ENCODE data around the gene PLSCR2. TPM values are rescaled to one million over a fixed set of nuclear protein-coding genes. Genes with fewer than 3 reads are reported as not detected.

The PLSCR2 gene
- total and polyA plus RNA-seq, 10 of the 15 experiments (the other 5 are each of a cell fraction or from before 2014, with no cell fraction given), result not detected

GRCh38 chr3:146503461-146504202 is 34.3 kb upstream of the PLSCR2 start (continued):
- TF ChIP-seq PKNOX1 (IDR thresholded peaks at IDR 0.05) (no peak), ZBTB33 (IDR thresholded peaks at IDR 0.05) (no peak), POU2F2 (IDR thresholded peaks at IDR 0.05; ENCODE audit: borderline replicate concordance, low read depth, low read length) (peak; percentile 42; the same call in 1 of the 3 replicates), FOXK2 (IDR thresholded peaks at IDR 0.05) (no peak), IRF4 (IDR thresholded peaks at IDR 0.05; ENCODE audit: low read depth, low read length) (peak; percentile 86), EZH2 (IDR thresholded peaks at IDR 0.05; ENCODE audit: borderline replicate concordance, control insufficient read depth, low read depth, low read length) (no peak), PRDM15 (CRISPR knock-in tag; IDR thresholded peaks at IDR 0.05) (no peak), MEF2A (IDR thresholded peaks at IDR 0.05; ENCODE audit: insufficient read depth, low read depth, low read length) (no peak), SMARCA5 (IDR thresholded peaks at IDR 0.05) (no peak), RAD21 (IDR thresholded peaks at IDR 0.05; ENCODE audit: insufficient read depth, low read depth, low read length) (0 out of 2 replicates have a peak, but pooled peaks have one; percentile 8), RCOR1 (conservative IDR thresholded peaks at IDR 0.05; ENCODE audit: low read depth, low read length) (no peak), NFYB (IDR thresholded peaks at IDR 0.05; ENCODE audit: insufficient read depth, low read depth, low read length) (no peak), ZNF217 (IDR thresholded peaks at IDR 0.05) (0 out of 2 replicates have a peak, but pooled peaks have one; percentile 26), JUND (IDR thresholded peaks at IDR 0.05; ENCODE audit: low read depth, low read length) (peak; percentile 79; the same call in 1 of the 2 replicates), SMC3 (IDR thresholded peaks at IDR 0.05; ENCODE audit: borderline replicate concordance, low read length) (no peak)
- TF ChIP-seq, protein P1, sequence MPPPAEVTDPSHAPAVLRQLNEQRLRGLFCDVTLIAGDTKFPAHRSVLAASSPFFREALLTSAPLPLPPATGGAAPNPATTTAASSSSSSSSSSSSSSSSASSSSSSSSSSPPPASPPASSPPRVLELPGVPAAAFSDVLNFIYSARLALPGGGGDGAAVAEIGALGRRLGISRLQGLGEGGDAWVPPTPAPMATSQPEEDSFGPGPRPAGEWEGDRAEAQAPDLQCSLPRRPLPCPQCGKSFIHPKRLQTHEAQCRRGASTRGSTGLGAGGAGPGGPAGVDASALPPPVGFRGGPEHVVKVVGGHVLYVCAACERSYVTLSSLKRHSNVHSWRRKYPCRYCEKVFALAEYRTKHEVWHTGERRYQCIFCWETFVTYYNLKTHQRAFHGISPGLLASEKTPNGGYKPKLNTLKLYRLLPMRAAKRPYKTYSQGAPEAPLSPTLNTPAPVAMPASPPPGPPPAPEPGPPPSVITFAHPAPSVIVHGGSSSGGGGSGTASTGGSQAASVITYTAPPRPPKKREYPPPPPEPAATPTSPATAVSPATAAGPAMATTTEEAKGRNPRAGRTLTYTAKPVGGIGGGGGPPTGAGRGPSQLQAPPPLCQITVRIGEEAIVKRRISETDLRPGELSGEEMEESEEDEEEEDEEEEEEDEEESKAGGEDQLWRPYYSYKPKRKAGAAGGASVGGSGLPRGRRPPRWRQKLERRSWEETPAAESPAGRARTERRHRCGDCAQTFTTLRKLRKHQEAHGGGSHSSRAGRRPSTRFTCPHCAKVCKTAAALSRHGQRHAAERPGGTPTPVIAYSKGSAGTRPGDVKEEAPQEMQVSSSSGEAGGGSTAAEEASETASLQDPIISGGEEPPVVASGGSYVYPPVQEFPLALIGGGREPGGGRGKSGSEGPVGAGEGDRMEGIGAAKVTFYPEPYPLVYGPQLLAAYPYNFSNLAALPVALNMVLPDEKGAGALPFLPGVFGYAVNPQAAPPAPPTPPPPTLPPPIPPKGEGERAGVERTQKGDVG (CRISPR knock-in tag; IDR thresholded peaks at IDR 0.05), result no peak
- TF ChIP-seq, protein P2, sequence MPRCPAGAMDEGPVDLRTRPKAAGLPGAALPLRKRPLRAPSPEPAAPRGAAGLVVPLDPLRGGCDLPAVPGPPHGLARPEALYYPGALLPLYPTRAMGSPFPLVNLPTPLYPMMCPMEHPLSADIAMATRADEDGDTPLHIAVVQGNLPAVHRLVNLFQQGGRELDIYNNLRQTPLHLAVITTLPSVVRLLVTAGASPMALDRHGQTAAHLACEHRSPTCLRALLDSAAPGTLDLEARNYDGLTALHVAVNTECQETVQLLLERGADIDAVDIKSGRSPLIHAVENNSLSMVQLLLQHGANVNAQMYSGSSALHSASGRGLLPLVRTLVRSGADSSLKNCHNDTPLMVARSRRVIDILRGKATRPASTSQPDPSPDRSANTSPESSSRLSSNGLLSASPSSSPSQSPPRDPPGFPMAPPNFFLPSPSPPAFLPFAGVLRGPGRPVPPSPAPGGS (IDR thresholded peaks at IDR 0.05; ENCODE audit: borderline replicate concordance, insufficient read depth, low read depth, low read length, poor library complexity, severe bottlenecking), result no peak

All from GM12878 (cell line).